ENCODE data around the gene USHBP1.

Gene USHBP1

DNA sequence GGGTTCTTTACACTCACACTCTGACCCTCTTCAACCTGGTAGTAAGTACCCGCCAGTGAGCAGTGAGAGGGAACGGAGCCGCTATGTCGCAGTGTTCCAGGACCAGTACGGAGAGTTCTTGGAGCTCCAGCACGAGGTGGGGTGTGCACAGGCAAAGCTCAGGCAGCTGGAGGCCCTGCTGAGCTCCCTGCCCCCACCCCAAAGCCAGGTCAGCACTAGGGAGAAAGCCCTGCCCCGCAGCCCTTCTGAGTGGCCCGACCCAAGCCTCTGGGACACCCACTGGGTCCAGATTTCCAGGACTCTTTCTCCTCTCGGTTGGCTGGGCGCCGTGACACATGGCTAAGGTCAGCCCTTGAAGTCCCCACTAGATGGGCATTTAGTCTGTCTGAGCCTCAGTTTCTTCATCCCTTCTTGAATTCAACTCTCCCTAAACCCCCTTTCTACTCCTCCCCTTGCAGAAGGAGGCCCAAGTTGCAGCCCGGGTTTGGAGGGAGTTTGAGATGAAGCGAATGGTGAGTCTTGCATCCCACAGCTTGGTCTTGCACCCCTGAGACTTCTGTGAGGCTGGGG is 36.7 kb downstream of the USHBP1 start:
- intact Hi-C loops (cut with DNase I): loop anchor here (5.0 kb wide), 1 partner anchor 39 kb away; the partner anchor contains the start of gene BABAM1
- no peak for DNase-seq

DNA sequence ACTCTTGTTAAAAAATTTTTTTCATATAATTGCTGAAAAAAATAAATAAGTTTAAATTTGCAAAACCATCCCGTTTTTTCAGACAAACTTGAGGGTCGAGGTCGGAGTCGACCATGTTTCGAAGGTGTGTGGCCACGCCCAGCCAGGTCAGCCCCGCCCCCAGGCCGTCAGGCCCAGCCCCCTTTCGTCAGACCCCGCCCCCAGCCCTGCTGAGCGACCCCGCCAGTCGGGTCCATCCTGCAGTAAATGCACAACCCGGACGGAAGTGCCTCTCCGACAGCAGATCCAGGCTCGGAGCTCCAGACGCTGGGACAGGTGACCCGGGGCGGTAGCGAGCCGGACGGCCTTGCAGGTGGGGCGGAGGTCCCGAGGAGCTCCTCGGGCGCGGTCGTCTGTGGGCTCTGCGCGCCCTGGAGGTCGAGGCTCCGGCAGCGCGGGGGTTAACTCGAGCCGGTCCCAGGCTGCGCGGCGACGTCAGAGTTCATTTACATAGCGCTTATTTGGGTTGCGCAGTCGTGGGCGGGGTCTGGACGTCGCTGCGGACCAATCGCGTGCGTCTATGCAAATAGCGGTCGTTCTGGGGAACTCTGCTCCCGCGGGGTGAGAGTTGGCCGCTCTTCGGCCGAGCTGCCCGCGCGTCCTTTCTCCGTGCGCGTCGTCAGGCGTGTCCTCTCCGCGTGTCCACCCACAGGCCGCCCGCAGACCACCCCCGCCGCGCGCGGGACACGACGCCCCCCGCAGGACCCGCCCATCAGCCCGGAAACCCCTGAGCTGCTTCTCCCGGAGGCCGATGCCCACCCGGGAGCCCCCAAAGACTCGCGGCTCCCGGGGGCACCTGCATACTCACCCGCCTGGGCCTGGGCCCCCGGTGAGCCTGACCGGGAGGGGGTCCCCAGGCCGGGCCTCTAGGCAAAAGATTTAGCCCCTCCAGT is 38.3 kb downstream of the USHBP1 start, which contains the start of gene OCEL1:
TSS of gene OCEL1 (plus strand) at position 225 of the 932 bp plus-strand sequence. CDS start at position 247, 22 bp downstream.
- intact Hi-C loops (cut with DNase I): loop anchor here (5.0 kb wide), 1 partner anchor 41 kb away; the partner anchor contains the start of gene BABAM1
- peak; percentile 97 to 100 (median 99) for DNase-seq

DNA sequence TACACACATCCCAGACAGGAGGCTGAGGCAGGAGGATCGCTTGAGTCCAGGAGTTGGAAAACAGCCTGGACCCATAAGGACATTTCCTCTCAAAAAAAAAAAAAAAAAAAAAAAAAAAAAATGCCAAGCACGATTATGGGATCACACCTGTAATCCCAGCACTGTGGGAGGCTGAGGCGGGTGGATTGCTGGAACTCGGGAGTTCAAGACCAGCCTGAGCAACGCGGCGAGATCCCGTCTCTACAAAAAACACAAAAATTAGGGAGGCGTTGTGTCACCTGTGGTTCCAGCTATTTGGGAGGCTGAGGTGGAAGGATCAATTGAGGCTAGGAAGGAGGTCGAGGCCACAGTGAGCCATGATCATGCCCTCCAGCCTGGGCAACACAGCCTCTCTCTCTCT is 39.5 kb downstream of the USHBP1 start:
- no peak for DNase-seq
- intact Hi-C loops (cut with DNase I): loop anchor here (5.0 kb wide), 1 partner anchor 42 kb away; the partner anchor contains the start of gene BABAM1

DNA sequence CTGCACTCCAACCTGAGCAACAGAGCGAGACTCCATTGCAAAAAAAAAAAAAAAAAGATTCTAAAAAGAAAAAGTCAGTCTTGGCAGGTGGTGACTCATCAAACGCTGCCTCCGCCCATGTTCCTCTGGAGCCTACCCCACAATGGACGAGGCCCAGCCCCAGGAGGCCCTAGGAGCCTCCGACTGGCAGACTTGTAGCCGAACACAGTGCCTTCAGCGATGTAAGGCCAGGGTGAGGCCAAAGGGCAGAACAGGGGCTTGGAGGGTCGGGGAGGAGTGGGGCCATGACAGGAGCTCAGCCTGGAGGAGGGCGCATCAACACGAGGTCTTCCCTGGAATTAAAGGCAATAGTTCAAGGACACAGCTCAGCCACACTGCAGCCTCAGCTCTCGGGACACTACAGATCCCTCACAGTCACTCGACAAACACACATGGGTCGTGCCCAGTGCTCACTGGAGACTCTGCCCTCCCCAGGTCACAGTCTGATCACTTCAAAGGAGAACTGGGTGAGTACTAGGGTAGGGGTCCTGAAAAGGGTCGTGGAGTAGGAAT is 44.3 kb downstream of the USHBP1 start:
- DNase-seq: peak in 29 of 42 donors; percentile 26 to 85 (median 55)
- intact Hi-C loops (cut with DNase I): no loop called here

DNA sequence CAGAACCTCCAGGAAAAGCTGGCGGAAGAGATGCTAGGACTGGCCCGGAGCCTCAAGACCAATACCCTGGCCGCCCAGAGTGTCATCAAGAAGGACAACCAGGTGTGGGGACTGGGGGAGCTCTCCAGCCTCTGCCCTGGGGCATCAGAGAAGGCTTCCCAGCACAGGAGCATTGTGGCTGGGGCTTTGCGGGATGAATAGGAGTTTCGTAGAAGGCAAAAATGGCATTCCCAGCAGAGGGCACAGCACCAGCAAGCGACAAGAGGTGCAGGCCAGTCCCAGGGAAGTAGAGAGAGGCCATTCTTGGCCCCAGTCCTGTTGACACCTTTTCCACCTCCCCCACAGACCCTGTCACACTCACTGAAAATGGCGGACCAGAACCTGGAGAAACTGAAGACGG is 45.3 kb downstream of the USHBP1 start:
- no peak for DNase-seq
- intact Hi-C loops (cut with DNase I): no loop called here

DNA sequence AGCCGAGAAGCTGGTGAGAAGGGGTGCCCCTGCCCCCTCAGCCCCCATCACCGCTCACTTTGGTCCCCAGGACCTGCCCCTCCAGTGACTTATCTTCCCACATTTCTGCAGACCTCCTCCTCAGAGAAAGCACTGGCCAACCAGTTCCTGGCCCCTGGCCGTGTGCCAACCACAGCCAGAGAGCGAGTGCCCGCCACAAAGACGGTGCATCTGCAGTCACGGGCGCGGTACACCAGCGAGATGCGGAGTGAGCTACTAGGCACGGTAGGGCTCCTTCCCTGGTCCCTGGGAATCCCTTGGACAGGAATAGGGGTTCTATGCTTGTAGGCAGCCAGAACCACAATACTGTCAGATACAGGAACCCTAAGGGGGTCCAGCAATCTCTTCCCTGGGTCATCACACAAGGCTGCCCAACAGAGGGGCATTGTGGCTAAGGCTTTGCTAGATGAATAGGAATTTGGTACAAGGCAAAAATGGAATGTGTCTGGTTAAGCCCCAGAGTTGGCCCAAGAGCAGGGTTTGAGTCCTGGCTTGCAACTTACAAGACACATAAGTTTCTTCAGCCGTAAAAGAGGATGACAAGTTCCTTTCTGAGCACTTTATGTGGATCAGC is 48.4 kb downstream of the USHBP1 start:
- intact Hi-C loops (cut with DNase I): no loop called here
- DNase-seq: no peak

DNA sequence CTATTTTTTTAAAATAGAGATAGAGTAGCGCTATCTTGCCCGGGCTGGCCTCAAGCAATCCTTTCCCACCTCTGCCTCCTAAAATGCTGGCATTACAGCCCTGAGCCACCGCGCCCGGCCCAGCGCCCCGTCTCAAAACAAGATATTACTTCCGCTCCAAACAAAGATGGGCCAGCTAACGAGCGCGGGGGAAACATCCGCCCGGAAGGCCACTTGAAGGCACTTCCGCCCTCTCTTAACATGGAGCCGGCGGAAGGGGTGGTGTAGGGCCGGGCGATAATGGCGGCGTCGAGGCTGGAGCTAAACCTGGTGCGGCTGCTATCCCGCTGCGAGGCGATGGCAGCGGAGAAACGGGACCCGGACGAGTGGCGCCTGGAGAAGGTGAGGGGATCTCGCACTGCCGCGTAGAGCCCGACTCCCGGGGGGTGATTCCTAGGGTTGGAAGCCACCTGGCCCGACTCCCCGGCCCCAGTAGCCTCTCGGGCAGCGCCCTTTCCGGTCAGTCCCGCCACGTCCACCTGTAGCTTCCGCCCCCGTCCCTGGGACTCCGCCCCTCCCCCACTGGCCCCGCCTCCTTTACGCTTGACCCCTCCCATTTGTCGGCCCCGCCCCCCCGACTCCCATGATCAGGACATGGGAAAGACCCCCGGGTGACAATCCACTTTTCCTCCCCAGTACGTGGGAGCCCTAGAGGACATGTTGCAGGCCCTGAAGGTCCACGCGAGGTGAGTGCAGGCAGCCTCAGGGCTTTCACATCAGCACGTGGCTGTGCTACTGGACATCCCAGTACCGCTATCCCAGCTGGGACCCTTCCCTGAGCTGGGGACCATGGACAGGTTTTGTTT is 49.2 kb downstream of the USHBP1 start, which contains the start of gene USE1:
TSS of gene USE1 (plus strand) at position 231 of the 845 bp plus-strand sequence. CDS start at position 280, 49 bp downstream.
- intact Hi-C loops (cut with DNase I): no loop called here
- peak; percentile 84 to 96 (median 91) for DNase-seq

DNA sequence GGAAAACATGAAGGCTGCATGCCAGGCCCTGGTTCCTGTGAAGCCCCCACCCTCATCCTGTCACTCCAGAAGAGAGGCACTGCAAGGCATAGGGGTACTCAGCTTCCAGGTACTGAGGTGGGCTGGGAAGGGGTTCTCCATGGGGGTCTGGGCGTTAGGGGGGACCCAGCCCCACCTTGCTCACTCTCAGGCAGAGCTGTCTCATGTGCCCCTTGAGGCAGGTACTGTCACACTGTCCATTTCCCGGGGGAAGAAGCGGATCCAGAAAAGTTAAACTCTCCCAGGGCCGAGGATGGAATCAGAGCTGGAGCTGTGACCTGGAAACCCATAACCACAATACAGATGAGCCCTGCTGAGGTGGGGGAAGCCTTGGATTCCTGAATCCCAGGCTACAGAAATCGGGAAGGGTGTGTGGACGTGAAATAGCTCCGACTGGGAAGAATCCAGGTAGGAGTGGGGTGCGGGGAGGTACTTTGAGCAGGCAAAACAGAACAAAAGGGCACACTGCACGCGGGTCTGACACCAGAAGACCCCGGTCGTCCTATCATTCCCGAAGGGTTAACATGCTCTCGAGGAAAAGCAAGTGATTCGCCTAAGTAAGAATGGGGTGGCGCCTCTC is 49.9 kb downstream of the USHBP1 start:
- DNase-seq: peak in 20 of 42 donors; percentile 22 to 60 (median 32)
- intact Hi-C loops (cut with DNase I): no loop called here

DNA sequence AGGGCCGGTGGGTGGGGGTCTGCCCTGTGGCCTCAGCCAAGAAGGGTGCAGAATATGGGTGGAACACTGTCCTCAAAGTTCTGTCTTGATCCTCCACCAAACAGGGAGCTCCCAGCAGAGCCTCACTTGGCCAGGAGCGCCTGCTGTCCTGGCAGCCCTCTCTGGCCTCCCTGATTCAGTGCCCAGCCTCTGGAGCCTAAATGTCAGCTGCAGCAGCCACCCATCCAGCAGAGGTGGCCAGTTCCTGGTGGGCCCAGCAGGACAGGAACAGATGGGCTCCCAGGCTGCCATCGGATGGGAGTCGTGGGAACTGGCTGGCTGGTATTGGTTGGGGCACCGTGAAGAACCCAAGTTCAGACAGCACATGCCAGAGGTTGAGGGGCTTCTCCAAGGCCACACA is 51.2 kb downstream of the USHBP1 start:
- no peak for DNase-seq
- intact Hi-C loops (cut with DNase I): no loop called here

DNA sequence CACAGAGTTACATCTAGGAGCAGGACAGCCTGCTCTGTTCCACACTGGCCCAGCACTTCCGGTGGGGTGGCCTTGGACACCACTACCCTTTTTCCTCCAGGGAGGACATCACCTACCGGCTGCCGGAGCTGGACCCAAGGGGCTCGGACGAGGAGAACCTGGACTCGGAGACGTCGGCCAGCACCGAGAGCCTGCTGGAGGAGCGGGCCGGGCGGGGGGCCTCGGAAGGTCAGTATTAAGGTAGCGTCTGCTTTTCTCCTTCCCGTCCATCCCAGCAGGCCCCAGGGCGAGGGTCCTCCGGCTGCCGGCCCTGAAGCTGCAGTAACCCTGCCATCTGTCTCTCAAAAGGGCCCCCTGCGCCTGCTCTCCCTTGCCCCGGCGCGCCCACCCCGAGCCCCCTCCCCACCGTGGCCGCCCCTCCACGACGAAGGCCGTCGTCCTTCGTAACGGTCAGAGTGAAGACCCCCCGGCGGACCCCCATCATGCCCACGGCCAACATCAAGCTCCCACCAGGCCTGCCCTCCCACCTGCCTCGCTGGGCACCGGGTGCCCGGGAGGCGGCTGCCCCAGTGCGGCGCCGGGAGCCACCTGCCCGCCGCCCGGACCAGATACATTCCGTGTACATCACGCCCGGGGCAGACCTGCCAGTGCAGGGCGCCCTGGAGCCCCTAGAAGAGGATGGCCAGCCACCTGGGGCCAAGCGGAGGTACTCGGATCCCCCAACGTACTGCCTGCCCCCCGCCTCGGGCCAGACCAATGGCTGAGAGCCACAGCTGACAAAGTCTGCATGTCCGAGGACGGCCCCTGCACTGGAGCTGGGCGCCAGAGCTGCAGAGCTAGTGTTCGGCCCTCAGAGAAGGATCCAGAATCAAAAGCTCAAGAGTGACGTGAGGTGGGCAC is 52.7 kb downstream of the USHBP1 start:
- intact Hi-C loops (cut with DNase I): no loop called here
- no peak for DNase-seq

DNA sequence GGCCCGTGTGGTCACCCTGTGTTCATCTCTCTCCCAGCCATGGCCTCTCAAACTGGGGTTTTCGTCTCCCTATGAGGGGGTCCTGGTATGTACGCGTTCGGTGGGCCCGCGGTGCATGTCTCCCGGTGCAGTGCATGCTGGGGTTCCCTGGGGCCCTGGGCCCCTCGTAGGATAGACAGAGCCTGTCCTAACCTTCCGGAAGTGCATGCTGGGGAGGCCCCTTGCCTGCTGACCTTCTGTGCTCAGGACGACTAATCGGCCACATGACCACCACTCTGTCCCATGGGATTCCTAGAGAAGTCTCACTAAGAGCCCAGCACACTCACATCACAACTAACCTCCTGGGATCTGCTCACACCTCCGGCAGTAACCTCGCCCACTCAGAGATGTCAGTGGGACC is 54.2 kb downstream of the USHBP1 start:
- no peak for DNase-seq
- intact Hi-C loops (cut with DNase I): no loop called here

DNA sequence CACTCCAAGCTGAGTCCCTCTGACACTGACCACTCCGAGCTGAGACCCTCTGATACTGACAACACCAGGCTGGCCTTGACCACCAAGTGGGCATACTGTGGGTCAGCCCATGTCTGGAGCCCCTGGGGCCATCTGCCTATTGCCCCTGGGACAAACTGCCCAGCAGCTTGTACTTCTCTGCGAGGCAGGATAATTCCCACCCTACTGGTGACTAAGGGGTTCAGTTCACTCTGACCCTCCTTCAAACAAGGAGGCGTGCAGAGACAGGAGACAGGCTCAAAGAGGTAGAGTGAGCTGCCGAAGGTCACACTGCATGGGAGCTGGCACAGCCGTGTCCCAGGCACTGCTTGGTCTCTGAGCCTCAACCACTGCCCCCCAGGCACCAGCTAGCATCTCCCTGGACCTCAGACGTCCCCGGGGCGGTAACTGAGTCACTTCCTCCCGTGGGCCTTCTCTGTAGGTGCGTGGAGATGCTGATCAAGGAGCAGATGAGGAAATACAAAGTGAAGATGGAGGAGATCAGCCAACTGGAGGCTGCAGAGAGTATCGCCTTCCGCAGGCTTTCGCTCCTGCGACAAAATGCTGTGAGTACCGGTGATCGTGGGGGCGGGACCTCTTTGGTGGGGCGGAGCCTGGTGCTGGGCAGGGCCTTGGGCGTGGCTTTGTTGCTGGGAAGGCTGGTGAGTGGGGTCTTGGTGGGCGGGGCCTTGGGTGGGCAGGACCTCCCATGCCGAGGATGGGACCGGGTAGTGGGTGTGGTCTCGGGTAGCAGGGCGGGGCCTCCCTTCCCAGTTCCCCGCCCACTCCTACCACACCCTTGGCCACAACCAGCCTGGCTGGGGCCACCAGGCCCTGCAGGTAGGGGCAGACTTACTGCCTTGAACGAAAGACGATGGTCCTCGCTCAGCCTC is 55.2 kb downstream of the USHBP1 start:
- intact Hi-C loops (cut with DNase I): no loop called here

DNA sequence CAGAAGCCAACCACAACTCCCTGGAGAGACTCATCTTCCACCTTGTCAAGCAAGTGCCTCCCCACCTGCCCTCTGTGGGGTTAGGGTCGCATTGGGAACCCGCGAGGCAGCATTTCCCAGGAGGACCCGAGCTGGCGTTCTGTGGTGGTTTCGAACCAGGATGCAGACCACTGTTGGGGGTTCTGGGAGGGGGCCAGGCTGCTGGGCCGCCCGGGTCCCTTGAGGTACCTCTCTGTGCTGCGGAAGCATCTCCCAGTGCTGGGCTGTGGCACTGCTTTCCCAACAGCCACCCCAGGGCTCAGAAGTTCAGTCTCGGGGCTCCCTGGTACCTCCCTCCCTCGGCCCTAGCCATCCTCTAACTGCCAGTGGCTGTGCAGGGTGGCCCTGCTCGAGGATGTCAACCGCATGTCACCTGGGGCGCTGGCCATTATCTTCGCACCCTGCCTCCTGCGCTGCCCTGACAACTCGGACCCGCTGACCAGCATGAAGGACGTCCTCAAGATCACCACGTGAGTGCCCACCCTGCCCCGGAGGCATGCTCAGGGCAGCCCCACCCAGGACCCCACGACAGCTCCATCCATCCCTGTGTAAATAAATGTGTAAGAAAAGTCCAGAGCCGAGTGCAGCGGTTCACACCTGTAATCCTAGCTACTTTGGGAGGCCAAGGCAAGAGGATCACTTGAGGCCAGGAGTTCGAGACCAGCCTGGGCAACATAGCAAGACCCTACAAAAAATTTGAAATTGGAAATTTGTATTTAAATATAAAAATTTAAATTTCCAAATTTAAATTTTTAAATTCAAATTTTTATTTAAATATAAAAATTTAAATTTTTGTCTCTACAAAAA is 57.6 kb downstream of the USHBP1 start:
- no peak for DNase-seq
- intact Hi-C loops (cut with DNase I): no loop called here

More for the DNA sequence above, 55.2 kb downstream of the USHBP1 start:
- peak in 3 of 42 donors; percentile 20 to 33 (median 28) for DNase-seq

DNA sequence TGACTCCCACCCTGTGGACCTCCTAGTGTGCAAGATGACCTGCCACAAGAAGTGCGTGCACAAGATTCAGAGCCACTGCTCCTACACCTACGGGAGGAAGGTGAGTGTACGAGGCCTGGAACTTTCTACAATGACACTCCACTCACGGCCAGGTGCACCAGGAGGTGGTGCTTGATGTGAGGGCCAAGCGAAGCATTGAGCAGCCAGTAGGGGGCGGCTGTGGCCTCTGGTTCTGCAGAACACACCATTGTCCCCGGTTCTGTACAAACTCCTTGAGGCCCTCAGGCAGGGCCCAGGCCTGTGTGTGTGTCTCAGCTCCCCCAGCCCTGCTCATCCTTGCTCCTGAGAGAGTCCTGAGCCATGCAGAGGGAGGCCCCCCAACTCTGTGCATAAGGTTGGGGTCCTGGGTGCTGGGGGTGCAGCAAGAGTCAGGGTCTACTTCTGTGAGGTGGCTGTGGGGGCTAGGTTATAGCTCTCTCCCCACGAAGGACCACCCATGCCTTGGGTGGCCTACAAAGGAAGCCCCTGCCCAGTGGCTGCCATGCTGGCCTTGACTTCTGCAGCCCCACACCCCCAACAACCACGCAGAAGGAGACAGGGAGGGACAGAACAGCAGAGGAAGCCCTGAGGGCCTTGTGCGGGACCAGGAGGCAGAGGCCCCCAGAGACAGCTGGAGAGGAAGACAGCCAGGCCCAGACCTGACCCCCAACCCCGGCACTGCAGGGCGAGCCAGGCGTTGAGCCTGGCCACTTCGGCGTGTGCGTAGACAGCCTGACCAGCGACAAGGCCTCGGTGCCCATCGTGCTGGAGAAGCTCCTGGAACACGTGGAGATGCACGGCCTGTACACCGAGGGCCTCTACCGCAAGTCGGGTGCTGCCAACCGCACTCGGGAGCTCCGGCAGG is 59.1 kb downstream of the USHBP1 start:
- intact Hi-C loops (cut with DNase I): no loop called here
- peak; percentile 20 to 82 (median 64) for DNase-seq

Measured in head of caudate nucleus (tissue), 42 donors.